Left renal pelvis (tissue), 4 donors: ENCODE data around the gene NOC4L. TPM values are rescaled to one million over a fixed set of nuclear protein-coding genes. Genes with fewer than 3 reads are reported as not detected.
"Not testable (repeated sequence)": the region's sequence is repeated elsewhere in the genome, so short reads cannot be mapped to it uniquely, and the experiment has no call there.

Experiments
- DNase-seq, 4 donors: peaks; one replicate each; pipeline ENCODE4 v3.0.0-alpha.2; 2013; ENCODE audit warnings: low read depth in 4 of 4, low spot score in 3 of 4
- polyA plus RNA-seq, 4 donors: library from polyadenylated mRNA; unstranded; fragments of 120-200 nt; gene quantifications; one replicate each; pipeline ENCODE4 v1.2.1, GENCODE V29; 2013; ENCODE audit not compliant: insufficient read length in 4 of 4

NOC4L gene
- polyA plus RNA-seq, 4 donors = 11.0 to 20.5 (median 12.6) TPM

- DNase-seq = no peak
Measured at GRCh38 chr12:132191715-132192553, 47.7 kb downstream of the NOC4L start.

- DNase-seq = no peak
Measured at GRCh38 chr12:132194056-132194455, 49.8 kb downstream of the NOC4L start.

GRCh38 chr12:132194556-132194955 lies 50.3 kb downstream of the NOC4L start:
- no peak for DNase-seq

- not testable (repeated sequence) for DNase-seq
Measured at GRCh38 chr12:132195242-132195641, 51.0 kb downstream of the NOC4L start.

GRCh38 chr12:132196038-132196872 lies 52.0 kb downstream of the NOC4L start:
- DNase-seq = no peak

- no peak for DNase-seq
Measured at GRCh38 chr12:132196873-132197390, 52.7 kb downstream of the NOC4L start.

- DNase-seq = no peak
Measured at GRCh38 chr12:132197581-132198354, 53.5 kb downstream of the NOC4L start.

GRCh38 chr12:132199101-132199500 lies 54.8 kb downstream of the NOC4L start:
- no peak for DNase-seq

- no peak for DNase-seq
Measured at GRCh38 chr12:132199526-132200319, 55.5 kb downstream of the NOC4L start.

- no peak for DNase-seq
Measured at GRCh38 chr12:132200800-132201199, 56.5 kb downstream of the NOC4L start.

- DNase-seq = no peak
Measured at GRCh38 chr12:132201391-132202120, 57.3 kb downstream of the NOC4L start.

Other genes with a start within 250 kb of the NOC4L start
- gene ULK1, start 249.8 kb upstream of the NOC4L start, polyA plus RNA-seq = 10 to 100 TPM; 20.6 to 44.0 (median 27.0) TPM
- 10 to 100 TPM in 3 of 4 donors, 1 to 10 TPM in 1; 9.4 to 24.6 (median 13.3) TPM for gene PUS1, start 215.2 kb upstream of the NOC4L start, polyA plus RNA-seq
- gene EP400, start 194.5 kb upstream of the NOC4L start, polyA plus RNA-seq = 10 to 100 TPM; 31.9 to 43.0 (median 38.2) TPM
- gene DDX51, start 138 bp upstream of the NOC4L start, polyA plus RNA-seq = 10 to 100 TPM; 10.5 to 24.4 (median 16.3) TPM
- gene GALNT9, start 185.1 kb downstream of the NOC4L start, polyA plus RNA-seq = 10 to 100 TPM in 1 of 4 donors, 1 to 10 TPM in 3; 6.2 to 10.4 (median 8.2) TPM